G401.6 (cell line): Measurements from ENCODE around the gene PPM1H.
"Not testable (repeated sequence)": the region's sequence is repeated elsewhere in the genome, so short reads cannot be mapped to it uniquely, and the experiment has no call there.

Experiments
- FAIRE-seq: peaks from 2 replicates; lab custom pipeline; 2012; peaks lifted over from hg19 to GRCh38; lab: Jason Lieb, UNC

PPM1H gene

DNA sequence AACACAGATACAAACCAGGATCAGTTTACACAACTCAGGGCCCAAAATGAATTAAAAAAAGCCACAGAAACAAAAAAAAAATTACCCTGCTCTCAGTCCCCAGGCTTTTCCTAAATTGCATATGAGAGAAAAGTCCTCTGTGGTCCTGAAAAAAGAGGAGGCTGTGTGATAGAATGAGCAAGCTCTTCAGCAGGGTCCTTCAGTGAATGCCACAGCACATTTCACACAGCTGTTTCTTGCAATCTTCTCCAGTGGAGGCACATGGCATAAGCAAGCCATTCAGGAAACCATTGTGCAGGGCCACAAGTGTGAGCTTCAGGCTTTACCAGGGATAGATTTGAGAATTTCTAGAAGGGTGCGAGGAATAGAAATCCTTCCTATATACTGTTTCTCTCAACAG lies 168.5 kb downstream of the PPM1H start:
- no peak for FAIRE-seq

DNA sequence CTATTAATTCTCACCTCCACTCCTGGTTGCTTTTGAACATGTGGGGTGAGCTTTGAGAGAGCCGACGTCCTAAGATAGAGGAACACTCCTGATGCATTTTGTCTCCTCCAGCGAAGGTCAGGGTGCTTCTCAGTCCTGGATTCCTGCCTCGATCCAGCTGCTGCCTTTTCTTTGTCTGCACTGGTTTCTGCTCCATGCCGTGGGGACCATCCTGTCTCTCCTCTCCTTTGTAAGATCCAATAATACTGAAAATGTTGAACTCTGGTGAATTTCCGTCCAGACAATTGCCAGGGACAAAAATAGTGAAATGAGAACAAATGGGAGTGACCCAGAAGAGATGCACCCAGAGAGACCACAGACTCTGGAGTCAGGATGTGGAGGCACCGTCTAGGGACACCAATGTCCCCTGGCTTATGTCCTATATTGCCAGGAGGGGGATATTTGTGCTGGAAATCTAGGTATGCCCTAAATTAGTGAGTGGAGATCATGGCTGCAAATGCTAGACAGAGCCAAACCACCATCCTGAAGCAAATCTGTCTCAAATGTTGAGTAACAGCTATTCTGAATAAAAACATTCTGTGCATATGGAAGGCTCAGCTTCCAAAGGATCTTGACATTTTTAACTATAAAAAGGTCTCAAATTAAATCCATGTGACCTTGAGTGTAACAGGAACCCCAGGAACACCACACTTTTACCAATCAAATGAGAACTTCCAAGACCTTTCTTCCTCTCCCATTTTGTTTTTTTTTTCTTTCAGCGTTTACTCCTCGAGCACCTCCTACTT lies 170.9 kb downstream of the PPM1H start:
- no peak for FAIRE-seq

DNA sequence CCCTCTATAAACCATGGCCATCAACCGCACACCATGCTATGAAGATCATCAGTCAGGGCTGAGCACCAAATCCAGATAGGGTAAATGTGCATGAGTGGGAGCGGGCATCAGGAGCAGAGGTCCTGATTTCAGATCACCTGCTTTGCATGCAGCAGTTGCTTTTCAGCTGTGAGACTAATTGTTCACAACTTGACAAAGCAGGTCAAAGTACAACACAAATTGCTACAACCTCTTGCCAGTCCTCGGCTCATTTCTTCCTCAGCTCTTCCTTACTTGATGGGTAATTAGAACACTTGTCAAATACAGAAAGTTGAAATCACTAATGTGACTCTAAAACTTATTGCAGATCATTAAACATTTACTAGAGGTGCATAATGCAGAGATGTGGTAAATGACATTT lies 171.6 kb downstream of the PPM1H start:
- no peak for FAIRE-seq

DNA sequence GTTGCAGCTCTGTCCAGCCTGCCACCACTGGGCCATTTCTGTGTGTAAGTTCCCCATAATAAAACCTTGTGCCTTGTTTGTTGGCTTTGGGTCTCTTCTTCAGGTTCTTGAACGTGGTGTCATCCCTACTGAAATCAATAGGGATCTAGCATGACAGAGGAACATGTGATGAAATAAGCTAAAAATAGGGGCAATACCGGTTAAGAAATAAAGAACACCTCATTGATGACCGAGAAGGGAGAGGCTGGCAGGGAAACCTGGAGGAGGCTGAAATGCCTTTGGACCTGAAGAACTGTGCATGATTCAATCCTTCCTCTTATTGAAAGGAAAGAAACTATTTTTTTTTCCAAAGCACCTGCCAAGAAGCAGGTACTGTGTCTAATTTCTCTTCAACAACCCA lies 172.3 kb downstream of the PPM1H start:
- no peak for FAIRE-seq

DNA sequence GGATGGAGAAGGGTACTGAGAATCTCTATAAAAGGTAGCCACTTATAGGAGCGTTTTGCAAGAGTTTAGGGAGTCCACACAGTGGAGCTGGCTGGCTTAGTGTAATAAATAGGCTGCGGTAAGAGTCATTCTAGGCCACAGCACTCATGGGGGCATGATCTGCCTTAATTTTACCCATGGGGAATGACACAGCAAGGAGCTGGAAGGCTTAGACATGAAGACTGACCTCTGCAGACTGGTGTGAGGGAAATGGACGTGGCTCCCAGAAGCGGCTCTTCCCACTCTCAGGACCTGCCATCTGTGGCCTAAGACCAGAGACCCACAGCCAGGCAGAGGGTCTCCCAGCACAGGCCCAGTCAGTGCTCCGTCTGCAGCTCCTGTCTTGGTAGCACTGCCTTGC lies 173.3 kb downstream of the PPM1H start:
- FAIRE-seq = no peak

DNA sequence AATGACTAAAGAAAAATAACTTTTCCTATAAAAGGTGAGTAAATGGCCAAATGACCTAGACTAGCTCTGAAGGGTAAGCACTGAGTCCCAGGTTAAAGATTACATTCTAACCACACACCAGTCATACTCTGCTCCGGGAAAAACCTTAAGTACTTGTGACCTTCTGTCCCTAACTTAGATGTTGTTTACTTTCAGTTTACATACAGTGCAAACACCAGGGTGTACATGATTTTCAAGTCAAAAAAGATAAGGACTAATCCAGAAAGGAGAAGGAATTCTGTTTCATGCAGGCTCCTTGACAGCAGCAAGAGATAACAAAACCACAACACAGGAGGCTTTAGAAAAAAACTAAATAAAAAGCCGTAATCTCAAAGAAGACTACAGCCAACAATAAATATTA lies 174.2 kb downstream of the PPM1H start:
- no peak for FAIRE-seq

DNA sequence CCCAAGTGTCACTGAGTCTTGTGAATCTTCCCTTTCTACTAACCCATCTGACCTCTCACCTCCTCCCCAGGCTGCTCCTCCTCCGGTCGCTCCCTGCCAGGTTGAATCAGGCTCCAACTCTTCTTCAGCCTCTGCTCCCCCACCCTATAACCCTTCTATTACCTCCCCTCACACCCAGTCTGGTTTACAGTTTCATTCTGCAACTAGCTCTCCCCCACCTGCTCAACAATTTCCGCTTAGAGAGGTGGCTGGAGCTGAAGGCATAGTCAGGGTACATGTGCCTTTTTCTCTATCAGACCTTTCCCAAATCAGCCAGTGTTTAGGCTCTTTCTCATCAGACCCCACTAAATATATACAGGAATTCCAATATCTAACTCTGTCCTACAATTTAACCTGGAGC lies 174.6 kb downstream of the PPM1H start:
- FAIRE-seq = not testable (repeated sequence)

DNA sequence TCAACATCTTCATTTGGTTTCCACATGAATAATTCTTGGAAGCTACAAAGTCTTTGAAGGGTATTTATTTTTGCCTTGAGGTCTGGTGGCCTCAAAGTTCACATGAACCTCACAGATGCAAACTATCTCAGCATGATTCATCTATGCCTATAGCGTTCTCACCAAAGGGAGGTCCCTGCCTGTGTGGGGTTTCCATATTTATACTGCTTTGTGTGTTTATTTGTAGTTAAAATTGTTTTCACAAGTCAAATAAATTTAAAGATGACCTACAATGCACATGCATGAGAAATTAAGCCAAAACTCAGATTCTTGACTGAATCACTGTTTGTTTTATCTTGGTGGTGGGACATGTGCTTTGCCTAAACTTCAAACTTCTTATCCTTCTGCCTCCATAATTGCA lies 176.7 kb downstream of the PPM1H start:
- no peak for FAIRE-seq

DNA sequence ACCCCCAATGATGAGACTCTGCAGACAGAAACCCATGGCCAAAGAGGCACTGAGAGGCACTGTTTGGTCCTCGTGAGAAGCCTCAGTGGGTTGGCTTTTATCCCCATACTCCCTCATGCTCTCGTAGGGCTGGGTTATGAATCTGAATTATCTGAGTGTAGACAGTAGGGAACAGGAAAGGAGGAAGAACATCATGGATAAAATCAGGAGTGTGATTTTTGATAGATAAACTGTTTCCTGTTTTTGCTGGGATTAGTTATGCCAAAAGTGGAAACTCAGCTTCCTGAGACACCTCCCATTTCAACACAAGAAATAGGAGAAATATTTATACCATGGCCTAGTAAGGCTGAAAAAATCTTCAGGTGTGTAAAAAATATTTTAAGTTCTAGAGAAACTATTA lies 177.9 kb downstream of the PPM1H start:
- FAIRE-seq = no peak

DNA sequence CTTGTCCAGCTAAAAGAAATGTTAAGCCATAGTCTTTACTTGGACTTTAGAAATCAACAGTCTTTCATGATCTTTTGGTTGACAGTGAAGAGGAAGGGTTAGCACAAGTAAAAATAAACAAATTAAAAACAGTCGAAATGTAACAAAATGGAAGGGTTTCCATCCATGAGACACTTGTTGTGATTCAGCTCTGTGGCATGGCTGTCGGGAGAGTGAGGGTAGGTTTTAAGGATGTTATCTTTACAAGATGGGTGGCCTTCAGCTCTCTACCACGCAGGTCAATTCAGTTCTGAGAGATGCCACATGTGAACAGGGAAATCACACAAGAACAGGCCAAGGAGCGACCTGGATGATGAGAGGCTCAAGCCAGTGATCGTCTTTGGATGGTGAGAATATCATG lies 180.2 kb downstream of the PPM1H start:
- FAIRE-seq = no peak

DNA sequence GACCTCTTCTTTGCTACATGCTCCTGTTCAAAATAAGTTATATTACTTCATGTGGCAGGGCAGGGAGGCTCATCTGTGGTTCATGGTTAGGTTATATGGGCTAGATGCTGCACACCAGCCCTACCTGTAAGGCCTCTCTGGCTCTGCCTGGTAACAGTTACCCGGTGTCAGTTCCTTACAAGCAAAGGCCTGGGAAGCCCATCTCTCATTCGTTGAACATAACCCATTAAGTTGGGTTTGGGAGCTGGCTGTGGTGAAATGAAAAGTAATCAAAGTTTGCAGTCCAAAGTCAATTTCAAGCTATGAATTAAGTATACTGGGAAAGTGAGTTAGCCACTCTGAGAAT lies 183.2 kb downstream of the PPM1H start:
- no peak for FAIRE-seq

DNA sequence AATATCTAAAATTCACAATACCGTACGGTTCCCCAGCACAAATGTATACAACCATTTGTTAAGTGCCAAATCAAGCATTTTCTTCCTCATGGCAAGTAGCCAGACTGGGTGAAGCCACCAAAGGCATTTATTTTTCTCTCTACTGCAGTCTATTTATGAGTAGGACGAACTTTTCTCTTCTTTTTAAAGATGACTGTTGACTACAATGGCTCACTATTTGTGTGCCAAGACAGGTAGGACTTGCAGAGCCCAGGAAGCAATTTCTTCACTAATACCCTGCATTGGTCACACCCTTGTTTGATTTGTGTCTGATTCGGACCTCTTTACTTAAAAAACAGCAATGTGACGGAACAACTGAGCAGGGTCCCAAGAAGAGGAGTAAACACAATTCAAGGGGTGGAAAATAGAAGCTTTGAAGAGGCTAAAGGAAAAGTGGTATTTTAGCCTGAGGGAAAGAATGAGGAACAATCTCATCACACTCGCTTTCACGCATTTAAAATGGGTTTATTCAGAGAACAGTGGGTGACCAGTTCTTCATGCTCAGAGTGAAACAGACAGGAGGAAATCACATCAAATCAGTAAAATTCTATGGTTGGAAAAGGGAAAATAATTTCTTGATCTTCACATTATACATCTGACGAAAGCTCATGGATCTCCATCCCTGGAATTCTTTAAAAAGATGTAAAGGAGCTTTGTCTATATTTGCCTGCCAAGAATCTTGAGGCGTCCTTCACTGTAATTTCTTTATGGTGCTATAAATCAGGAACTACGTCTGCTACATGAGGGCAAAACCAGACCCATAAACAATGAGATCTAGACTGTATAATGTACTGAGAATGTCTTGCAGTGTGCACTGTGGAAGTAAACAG lies 183.8 kb downstream of the PPM1H start:
- FAIRE-seq = no peak

DNA sequence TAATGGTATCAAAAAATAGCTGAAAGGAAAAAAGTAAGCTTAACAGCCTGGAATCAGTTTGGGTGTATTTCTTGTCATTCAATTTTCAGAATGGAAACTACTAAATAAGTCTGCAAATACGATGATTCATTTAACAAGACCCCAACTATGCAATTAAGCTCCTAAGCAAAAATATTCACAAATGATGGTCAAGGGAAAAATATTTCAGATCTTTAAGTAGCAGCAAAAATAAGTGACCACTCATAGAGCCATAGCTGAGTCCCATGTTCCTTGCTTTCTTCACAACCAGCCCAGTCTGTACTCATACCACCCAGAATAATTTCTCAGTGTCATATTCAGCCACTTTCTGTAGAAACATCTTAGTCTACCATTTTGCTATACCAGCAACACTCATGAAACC lies 185.4 kb downstream of the PPM1H start:
- no peak for FAIRE-seq

DNA sequence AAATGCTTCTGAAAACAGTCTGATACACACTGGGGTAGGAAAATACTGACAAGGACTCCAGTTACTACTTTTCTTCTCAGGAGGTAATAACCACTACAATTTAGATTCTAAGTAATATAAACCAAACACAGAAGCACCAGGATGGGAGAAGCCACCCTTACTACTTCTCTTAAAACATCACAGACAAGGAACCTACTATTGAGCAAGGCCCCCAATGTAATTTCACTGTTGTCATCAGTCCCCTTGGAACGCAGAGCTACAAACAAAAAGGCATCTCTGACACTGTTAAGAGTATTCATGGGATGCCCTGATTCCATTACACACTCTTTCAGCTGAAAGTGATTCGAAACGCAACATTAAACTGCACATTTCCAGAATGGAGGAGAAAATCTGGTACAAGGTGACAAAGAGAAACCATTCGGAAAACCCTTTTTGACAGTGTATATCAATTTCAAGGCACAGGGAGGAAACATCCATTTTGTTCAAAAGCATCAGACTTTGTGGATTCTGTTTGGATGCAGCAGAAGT lies 185.9 kb downstream of the PPM1H start:
- no peak for FAIRE-seq

DNA sequence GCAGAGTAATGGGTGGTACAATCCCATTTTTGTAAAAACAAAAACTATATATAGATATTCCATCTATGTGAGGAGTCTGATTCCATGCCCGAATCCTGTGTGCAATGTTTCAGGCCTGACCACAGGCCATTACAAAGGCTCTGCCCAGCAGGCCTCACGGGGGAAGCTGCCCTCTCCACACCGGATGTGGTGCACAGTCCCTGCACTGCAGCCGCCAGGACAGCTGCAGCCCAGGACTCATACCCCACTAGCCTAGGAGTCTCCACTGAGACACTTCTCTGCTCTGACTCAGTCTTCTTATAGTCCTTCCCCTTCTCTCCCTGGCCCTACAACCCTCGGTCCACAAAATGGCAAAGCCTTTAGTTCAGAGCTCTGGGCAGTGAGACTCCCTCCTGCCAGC lies 190.4 kb downstream of the PPM1H start:
- no peak for FAIRE-seq

DNA sequence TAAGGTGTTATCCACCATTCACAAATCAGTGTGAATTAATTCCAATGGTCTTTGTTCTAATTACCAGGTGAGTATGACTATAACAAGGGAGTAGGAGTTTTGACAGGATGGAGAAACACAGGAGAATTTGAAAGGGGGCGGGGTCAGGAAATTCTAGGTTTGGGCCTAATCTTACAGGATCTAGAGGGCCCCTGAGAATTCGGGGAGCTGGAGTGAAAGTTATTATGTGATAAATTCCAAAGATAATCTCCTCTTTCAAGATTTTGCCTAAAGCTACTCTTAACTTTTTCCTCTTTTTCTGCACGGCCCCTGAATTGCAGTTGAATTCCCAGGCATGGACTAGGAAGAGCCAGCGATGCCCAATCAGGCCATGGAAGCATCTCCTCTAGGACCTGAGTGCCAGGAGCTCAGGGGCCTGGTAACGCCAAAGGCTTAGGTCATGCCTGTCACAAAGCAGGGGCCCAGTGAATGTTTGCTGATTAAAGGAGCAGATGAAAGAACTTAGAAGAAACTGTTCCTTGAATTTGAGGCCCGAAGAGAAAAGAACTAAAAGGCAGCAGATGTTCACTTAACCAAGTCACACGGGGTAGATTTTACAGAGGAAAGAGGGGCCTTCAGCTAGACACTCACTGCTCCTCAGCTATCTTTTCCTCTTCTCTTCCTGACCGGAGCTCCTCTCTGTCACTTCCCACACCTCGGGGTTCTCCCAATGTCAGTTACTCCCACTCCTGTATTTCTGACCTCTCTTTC lies 195.5 kb downstream of the PPM1H start:
- peak; percentile 99 for FAIRE-seq

DNA sequence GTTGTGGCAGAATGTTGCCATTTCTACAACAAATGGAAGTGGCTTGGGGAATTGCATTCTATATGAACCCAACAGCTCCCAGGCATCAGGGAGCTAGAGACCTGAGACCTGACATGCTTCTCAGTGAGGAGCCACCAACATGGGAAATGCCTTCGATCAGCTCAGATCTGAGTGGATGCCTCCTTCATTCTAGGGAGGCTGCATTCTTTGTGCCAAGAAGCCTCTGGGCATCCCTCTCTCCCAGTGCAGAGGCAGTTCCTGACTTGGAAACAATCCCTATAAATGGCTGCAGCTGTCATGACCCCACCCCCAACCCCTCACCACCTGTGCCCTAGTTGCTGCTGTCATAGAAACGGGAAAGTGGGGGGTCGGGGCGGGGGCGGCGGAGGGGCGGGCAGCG lies 196.3 kb downstream of the PPM1H start:
- no peak for FAIRE-seq

DNA sequence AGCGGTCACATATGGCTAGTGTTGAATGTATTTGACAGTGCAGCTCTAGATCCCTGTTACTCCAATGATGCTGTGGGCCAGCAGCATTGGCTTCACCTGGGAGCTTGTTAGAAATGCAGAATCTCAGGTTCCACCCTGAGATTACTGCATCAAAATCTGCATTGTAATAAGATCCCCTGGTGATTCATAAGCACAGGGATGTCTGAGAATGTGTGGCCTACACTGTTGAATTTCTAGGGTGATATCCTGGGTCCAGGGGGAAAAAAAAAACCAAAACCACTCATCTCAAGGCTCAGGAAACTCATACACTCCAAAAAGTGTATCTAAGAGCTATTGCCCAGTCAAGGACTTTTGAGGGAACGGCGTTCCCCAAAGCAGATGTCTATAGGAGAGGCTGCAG lies 196.8 kb downstream of the PPM1H start:
- no peak for FAIRE-seq

DNA sequence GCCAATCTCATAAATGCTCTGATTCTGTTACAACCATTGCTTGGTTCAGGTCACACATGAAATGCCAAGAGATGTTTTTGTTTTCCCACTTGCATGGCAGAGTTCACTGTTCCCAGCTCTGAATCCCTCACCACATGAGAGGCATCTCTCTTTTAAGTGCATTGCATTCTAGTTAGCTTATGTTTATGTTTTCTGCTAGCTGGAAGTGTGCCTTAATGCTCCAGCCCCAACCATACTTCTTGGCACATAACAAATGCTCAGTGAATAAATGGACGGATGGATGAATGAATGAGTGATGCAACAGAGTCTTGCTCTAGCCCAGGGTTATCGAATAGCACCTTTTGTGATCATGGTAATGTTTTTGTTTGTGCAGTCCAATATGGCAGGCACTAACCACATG lies 197.3 kb downstream of the PPM1H start:
- no peak for FAIRE-seq

DNA sequence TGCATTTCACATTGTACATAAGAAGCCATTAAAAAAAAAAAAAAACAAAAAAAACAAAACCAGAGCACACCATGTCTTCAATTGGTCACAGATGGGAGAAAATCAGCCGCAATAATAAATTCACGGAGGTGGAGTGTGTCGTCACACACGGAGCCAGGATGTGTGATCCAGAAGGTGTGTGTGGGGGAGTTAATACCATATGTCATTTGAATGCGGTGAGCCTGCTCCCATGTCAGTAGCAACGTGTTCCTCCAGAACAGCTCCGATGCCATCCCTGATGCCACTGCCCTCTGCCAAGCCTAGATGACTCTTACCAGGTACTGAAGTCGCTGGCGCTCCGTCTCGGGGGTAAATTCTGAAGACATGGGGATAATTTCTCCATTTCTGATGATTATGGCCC lies 197.8 kb downstream of the PPM1H start:
- FAIRE-seq = no peak

DNA sequence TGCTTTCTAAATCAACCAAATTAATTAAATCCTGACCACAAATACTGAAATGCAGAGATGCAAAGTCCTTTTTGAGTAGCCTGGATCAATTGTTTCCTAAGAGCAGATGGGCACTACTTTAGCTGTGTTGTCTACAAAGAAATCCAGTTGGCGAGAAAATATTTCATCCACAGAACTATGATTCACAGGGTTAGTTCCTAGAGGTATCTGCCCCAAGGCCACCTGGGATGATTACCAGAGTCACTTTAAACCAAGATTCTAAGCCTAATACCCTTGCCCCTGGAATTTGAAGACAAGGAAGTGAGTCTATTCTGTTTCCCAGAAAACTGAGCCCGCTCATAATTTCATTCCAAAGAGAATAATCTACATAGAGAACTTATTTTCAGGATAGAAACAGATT lies 198.4 kb downstream of the PPM1H start:
- FAIRE-seq = peak; percentile 93

DNA sequence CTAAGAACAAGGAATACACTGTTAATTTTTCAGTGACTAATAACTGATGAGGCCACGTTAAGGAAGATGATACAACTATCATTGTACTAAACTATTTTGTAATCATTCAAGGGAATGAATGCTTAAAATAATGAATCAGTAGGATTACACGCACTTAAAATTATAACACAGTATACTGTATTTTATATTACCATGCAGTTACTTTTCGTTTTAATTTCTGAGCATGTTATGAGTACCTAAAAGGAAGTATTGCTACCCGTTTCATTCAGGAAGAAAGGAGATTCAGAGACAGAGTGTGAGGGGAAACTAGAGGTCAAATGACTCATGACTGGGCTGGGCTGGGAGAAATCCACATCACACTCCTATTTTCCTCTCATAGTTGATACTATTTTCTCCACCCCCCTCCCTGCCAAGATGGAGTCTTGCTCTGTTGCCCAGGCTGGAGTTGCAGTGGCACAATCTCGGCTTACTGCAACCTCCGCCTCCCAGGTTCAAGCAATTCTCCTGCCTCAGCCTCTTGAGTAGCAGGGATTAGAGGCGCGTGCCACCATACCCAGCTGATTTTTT lies 202.0 kb downstream of the PPM1H start:
- FAIRE-seq = peak; percentile 92
